ENCODE measurements around the gene MUCL3.
"Not testable (repeated sequence)": the region's sequence is repeated elsewhere in the genome, so short reads cannot be mapped to it uniquely, and the experiment has no call there.

Gene MUCL3

GRCh38 chr6:30966154-30966553 lies 25.4 kb downstream of the MUCL3 start:
- Histone ChIP-seq H3K4me1 (ENCODE audit: control insufficient read depth, insufficient read depth, low read length) (peaks cover 5% of the 10 kb centered on the region), H3K9ac (ENCODE audit: low read length) (no peak overlapping the region), H3K4me3 (ENCODE audit: low read length) (no peak overlapping the region), H3K9me3 (ENCODE audit: control insufficient read depth, low read length) (no peaks in the 10 kb centered on the region), H3K36me3 (ENCODE audit: control insufficient read depth, insufficient read depth, low read length, severe bottlenecking) (no peaks in the 10 kb centered on the region), H3K27me3 (replicated peaks; ENCODE audit: control insufficient read depth, insufficient read depth, low read length) (peaks cover 17% of the 10 kb centered on the region)
- no peak for DNase-seq (ENCODE audit: low read depth)

DNA sequence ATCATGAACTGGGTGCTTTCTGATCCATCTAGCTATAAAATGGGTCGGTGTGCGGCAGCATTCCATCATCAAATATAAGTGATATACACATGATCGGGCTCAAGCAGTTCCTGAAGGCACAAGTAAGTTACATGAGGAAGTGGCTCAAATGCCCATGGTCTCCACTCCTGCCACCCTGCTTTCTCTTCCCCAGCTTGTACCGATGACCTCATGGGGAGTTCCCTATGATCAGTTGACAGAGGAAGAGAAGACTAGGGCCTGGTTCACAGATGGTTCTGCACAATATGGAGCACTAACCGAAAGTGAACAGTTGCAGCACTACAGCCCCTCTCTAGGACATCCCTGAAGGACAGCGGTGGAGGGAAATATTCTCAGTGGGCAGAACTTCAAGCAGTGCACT lies 28.4 kb downstream of the MUCL3 start:
- DNase-seq (ENCODE audit: low read depth); H3K36me3 ChIP-seq (ENCODE audit: control insufficient read depth, insufficient read depth, low read length, severe bottlenecking); H3K9ac ChIP-seq (ENCODE audit: low read length): not testable (repeated sequence)

GRCh38 chr6:30970946-30971345 lies 30.2 kb downstream of the MUCL3 start:
- DNase-seq (ENCODE audit: low read depth) = no peak
- H3K36me3 ChIP-seq (ENCODE audit: control insufficient read depth, insufficient read depth, low read length, severe bottlenecking) = no peaks in the 10 kb centered on the region
- H3K9me3 ChIP-seq (ENCODE audit: control insufficient read depth, low read length) = no peaks in the 10 kb centered on the region
- no peak overlapping the region for H3K9ac ChIP-seq (ENCODE audit: low read length)
- peaks cover 20% of the 10 kb centered on the region for H3K27me3 ChIP-seq (replicated peaks; ENCODE audit: control insufficient read depth, insufficient read depth, low read length)
- H3K4me1 ChIP-seq (ENCODE audit: control insufficient read depth, insufficient read depth, low read length) = no peaks in the 10 kb centered on the region
- no peak overlapping the region for H3K4me3 ChIP-seq (ENCODE audit: low read length)

More for the DNA sequence above, 28.4 kb downstream of the MUCL3 start:
- H3K4me1 ChIP-seq (ENCODE audit: control insufficient read depth, insufficient read depth, low read length); H3K4me3 ChIP-seq (ENCODE audit: low read length); H3K9me3 ChIP-seq (ENCODE audit: control insufficient read depth, low read length): not testable (repeated sequence)
- peaks cover 30% of the 10 kb centered on the region for H3K27me3 ChIP-seq (replicated peaks; ENCODE audit: control insufficient read depth, insufficient read depth, low read length)

DNA sequence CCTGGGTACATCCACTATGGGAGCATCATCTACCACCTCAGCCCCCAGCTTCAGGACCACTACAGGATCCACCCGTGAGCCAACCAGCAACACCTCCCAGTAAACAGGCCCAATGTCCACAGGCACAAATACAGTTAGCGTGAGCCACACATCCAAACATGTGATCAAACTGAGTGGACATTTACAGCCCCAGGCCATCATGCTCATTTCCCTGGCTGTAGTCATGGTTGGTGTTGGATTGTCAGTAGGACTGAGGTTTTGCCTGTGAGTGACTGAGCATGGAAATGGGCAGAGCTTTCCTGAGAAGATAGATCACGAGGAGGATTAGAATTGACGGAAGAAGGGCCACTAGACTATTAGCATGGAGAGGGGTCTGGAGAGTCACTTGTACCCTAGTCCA lies 32.0 kb downstream of the MUCL3 start:
- Histone ChIP-seq H3K27me3 (replicated peaks; ENCODE audit: control insufficient read depth, insufficient read depth, low read length) (peaks cover 20% of the 10 kb centered on the region), H3K4me1 (ENCODE audit: control insufficient read depth, insufficient read depth, low read length) (no peaks in the 10 kb centered on the region), H3K9ac (ENCODE audit: low read length) (no peak overlapping the region), H3K36me3 (ENCODE audit: control insufficient read depth, insufficient read depth, low read length, severe bottlenecking) (no peaks in the 10 kb centered on the region), H3K4me3 (ENCODE audit: low read length) (no peak overlapping the region), H3K9me3 (ENCODE audit: control insufficient read depth, low read length) (no peaks in the 10 kb centered on the region)
- no peak for DNase-seq (ENCODE audit: low read depth)

DNA sequence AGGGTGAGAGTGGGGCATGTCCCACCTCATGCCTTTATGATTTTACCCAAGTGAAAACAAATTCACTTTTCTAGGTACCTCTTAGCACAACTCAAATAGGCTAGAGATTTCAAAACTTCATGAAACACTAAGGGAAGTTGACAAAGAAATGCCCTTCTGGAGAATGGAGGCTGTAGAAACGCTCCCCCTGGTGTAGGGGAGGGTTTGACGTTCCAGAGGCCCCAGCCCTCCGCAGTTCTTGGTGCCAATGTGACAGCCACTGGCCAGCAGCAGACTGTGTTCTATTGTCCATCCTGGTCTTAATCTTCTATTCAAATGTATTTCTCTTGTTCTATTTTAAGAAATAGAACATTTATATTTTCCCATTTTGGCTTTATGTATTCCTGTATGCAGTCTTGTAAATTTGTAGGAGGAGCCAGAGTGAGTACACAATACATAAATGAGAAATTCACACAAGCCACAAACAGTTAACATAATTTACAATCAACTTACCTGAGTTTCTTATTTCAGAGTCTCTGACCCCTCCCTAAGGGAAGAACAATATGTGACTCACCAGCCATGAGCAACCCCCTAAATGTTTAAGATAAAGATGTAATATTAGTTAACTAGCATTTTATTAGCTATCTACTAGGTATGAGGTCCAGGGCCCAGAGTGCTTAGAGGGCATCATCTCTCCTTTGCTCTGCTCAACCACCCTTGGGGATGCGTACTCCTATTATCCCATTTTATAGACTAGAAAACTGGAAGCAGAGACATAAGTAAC lies 33.9 kb downstream of the MUCL3 start:
- Histone ChIP-seq H3K9ac (ENCODE audit: low read length) (no peak overlapping the region), H3K4me1 (ENCODE audit: control insufficient read depth, insufficient read depth, low read length) (peaks cover 9% of the 10 kb centered on the region)
- no peak for DNase-seq (ENCODE audit: low read depth)

DNA sequence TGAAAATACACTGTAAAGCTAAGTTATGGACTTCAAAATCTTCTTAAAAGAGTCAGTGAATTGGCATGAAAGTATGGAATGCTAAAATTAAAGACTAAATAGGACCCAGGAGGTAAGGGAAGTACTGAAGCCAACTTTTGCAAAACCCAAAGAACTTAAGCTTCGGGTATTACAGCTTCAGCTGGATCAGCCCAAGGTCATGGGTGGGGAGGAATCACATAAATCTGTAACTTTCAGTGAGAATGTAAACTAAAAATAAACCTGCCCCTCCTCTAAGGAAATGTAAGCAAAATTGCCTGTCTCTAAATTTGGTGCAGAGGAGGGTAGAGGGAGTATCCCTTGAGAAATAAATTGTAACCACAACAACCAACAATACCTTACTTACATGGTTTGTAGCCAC lies 38.4 kb downstream of the MUCL3 start:
- Histone ChIP-seq H3K27me3 (replicated peaks; ENCODE audit: control insufficient read depth, insufficient read depth, low read length) (peaks cover 15% of the 10 kb centered on the region), H3K4me1 (ENCODE audit: control insufficient read depth, insufficient read depth, low read length) (peaks cover 17% of the 10 kb centered on the region), H3K9me3 (ENCODE audit: control insufficient read depth, low read length) (no peaks in the 10 kb centered on the region), H3K36me3 (ENCODE audit: control insufficient read depth, insufficient read depth, low read length, severe bottlenecking) (no peaks in the 10 kb centered on the region), H3K4me3 (ENCODE audit: low read length) (no peak overlapping the region), H3K9ac (ENCODE audit: low read length) (no peak overlapping the region)
- DNase-seq (ENCODE audit: low read depth) = peak; percentile 64

More for the DNA sequence above, 33.9 kb downstream of the MUCL3 start:
- Histone ChIP-seq H3K27me3 (replicated peaks; ENCODE audit: control insufficient read depth, insufficient read depth, low read length) (peaks cover 20% of the 10 kb centered on the region), H3K9me3 (ENCODE audit: control insufficient read depth, low read length) (no peaks in the 10 kb centered on the region), H3K36me3 (ENCODE audit: control insufficient read depth, insufficient read depth, low read length, severe bottlenecking) (no peaks in the 10 kb centered on the region), H3K4me3 (ENCODE audit: low read length) (no peak overlapping the region)

GRCh38 chr6:30979690-30980089 lies 38.9 kb downstream of the MUCL3 start:
- H3K36me3 ChIP-seq (ENCODE audit: control insufficient read depth, insufficient read depth, low read length, severe bottlenecking) = no peaks in the 10 kb centered on the region
- no peak for DNase-seq (ENCODE audit: low read depth)
- H3K9me3 ChIP-seq (ENCODE audit: control insufficient read depth, low read length) = no peaks in the 10 kb centered on the region
- H3K27me3 ChIP-seq (replicated peaks; ENCODE audit: control insufficient read depth, insufficient read depth, low read length) = peaks cover 15% of the 10 kb centered on the region
- H3K9ac ChIP-seq (ENCODE audit: low read length) = no peak overlapping the region
- H3K4me3 ChIP-seq (ENCODE audit: low read length) = no peak overlapping the region
- H3K4me1 ChIP-seq (ENCODE audit: control insufficient read depth, insufficient read depth, low read length) = peaks cover 17% of the 10 kb centered on the region

DNA sequence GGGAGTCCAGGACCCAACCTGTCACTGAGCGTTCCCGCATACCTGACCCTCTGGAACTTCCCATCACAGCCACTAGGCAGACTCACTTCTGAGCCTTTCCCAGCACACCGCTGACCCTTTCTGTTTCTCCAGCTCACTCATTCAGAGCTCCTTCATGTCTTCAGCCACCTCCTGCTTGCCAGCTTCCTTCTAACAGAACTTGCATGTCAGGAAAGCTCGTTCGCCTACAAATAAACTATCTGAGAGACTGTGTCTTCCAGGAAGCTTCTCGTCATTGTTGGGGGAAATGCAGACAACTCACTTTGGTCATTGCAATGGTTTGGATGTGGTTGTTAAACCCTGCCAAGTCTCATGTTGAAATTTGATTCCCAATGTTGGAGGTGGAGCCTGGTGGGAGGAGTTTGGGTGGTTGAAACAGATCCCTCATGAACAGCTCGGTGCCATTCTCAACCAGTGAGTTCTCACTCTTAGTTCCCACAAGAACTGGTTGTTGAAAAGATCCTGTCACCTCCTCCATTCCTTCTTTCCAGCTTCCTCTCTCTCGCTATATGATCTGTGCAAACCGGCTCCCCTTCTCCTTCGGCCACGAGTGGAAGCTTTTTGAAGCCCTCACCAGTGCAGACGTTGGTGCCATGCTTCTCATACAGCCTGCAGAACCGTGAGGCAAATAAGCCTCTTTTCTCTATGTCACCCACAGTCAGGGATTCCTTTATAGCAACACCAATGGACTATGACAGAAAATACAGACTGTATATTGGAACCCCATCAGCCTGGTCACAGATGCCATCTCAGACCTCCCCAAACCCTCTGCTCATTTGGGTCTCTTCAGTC lies 41.4 kb downstream of the MUCL3 start:
- peaks cover 17% of the 10 kb centered on the region for H3K4me1 ChIP-seq (ENCODE audit: control insufficient read depth, insufficient read depth, low read length)
- no peaks in the 10 kb centered on the region for H3K9me3 ChIP-seq (ENCODE audit: control insufficient read depth, low read length)
- peak; percentile 73 for DNase-seq (ENCODE audit: low read depth)
- peaks cover 14% of the 10 kb centered on the region for H3K27me3 ChIP-seq (replicated peaks; ENCODE audit: control insufficient read depth, insufficient read depth, low read length)
- no peak overlapping the region for H3K9ac ChIP-seq (ENCODE audit: low read length)
- H3K36me3 ChIP-seq (ENCODE audit: control insufficient read depth, insufficient read depth, low read length, severe bottlenecking) = no peaks in the 10 kb centered on the region
- peak overlapping the region; percentile 66 for H3K4me3 ChIP-seq (ENCODE audit: low read length)

- H3K4me3 ChIP-seq (ENCODE audit: low read length) = peak within 1 kb of the TSS; percentile 66
- no peaks in the 10 kb centered on the region for H3K9me3 ChIP-seq (ENCODE audit: control insufficient read depth, low read length)
- H3K9ac ChIP-seq (ENCODE audit: low read length) = no peak within 1 kb of the TSS
- H3K27me3 ChIP-seq (replicated peaks; ENCODE audit: control insufficient read depth, insufficient read depth, low read length) = peaks cover 14% of the 10 kb centered on the region
- DNase-seq (ENCODE audit: low read depth) = no peak
- no peaks in the 10 kb centered on the region for H3K36me3 ChIP-seq (ENCODE audit: control insufficient read depth, insufficient read depth, low read length, severe bottlenecking)
- H3K4me1 ChIP-seq (ENCODE audit: control insufficient read depth, insufficient read depth, low read length) = peaks cover 17% of the 10 kb centered on the region
Measured at GRCh38 chr6:30983439-30983838, 42.7 kb downstream of the MUCL3 start, which contains the start of gene MUC21. Gene MUC21, plus strand, starts transcription at chr6:30983718. Its CDS starts 241 bp downstream, at chr6:30983959.

DNA sequence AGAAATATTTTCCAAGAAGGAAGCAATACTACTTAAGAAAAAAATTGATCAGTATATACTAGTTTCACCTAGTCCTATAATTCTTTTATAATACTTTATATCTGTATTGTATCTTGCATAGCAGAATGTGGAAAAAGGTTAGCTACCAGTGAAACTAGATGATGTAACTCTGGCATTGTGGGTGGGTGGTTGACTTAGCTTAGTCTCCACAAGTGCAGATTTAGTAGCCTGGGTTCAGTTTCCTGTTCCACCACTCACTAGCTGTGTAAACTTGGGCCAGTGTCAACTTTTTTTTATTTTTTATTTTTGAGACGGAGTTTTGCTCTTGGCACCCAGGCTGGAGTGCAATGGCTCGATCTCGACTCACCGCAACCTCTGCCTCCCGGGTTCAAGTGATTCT lies 44.7 kb downstream of the MUCL3 start:
- Histone ChIP-seq H3K9ac (ENCODE audit: low read length) (no peak overlapping the region), H3K9me3 (ENCODE audit: control insufficient read depth, low read length) (no peaks in the 10 kb centered on the region), H3K4me1 (ENCODE audit: control insufficient read depth, insufficient read depth, low read length) (peaks cover 9% of the 10 kb centered on the region), H3K36me3 (ENCODE audit: control insufficient read depth, insufficient read depth, low read length, severe bottlenecking) (no peaks in the 10 kb centered on the region), H3K4me3 (ENCODE audit: low read length) (no peak overlapping the region), H3K27me3 (replicated peaks; ENCODE audit: control insufficient read depth, insufficient read depth, low read length) (peaks cover 14% of the 10 kb centered on the region)
- DNase-seq (ENCODE audit: low read depth) = no peak

- no peak for DNase-seq (ENCODE audit: low read depth)
- H3K9me3 ChIP-seq (ENCODE audit: control insufficient read depth, low read length) = no peaks in the 10 kb centered on the region
- H3K36me3 ChIP-seq (ENCODE audit: control insufficient read depth, insufficient read depth, low read length, severe bottlenecking) = no peaks in the 10 kb centered on the region
- H3K27me3 ChIP-seq (replicated peaks; ENCODE audit: control insufficient read depth, insufficient read depth, low read length) = peaks cover 14% of the 10 kb centered on the region
- no peak overlapping the region for H3K9ac ChIP-seq (ENCODE audit: low read length)
- peaks cover 4% of the 10 kb centered on the region for H3K4me1 ChIP-seq (ENCODE audit: control insufficient read depth, insufficient read depth, low read length)
- H3K4me3 ChIP-seq (ENCODE audit: low read length) = no peak overlapping the region
Measured at GRCh38 chr6:30987304-30987703, 46.5 kb downstream of the MUCL3 start.

Data from adipocyte (in vitro differentiated cells).